OCI-LY3 (cell line): ENCODE results near the gene PDGFA.

Source experiments
- H2AFZ ChIP-seq: fragments of 200-600, 300-600 bp; shearing (Covaris generic); 2 replicates; pipeline ENCODE4 v1.6.0; 2014; ENCODE audit warnings: antibody characterized with exemption, low read depth, low read length
- H3K27ac ChIP-seq: fragments of 200-600, 300-600 bp; sonication (generic); 2 replicates; pipeline ENCODE4 v1.5.1; 2014; ENCODE audit warnings: mild to moderate bottlenecking, low read length, moderate library complexity, mixed read lengths
- H3K27me3 ChIP-seq: fragments of 200-600, 300-600 bp; sonication (generic); 2 replicates; pipeline ENCODE4 v1.6.1; 2014; ENCODE audit warnings: low read depth, low read length, mixed read lengths
- H3K36me3 ChIP-seq: fragments of 200-600, 300-600 bp; sonication (generic); replicated peaks from 2 replicates; pipeline ENCODE3; 2014; ENCODE audit warnings: low read depth, low read length, mixed read lengths
- H3K4me1 ChIP-seq: fragments of 300-600, 200-600 bp; sonication (generic); 2 replicates; pipeline ENCODE4 v1.6.1; 2014; ENCODE audit warnings: low read length, mixed read lengths
- H3K4me2 ChIP-seq: fragments of 200-600, 300-600 bp; sonication (generic); 2 replicates; pipeline ENCODE4 v1.6.1; 2014; ENCODE audit warnings: low read length, mixed read lengths
- H3K4me3 ChIP-seq: fragments of 300-600, 200-600 bp; sonication (generic); 2 replicates; pipeline ENCODE4 v1.5.1; 2014; ENCODE audit warnings: antibody characterized with exemption, mild to moderate bottlenecking, low read length, moderate library complexity
- H3K79me2 ChIP-seq: fragments of 300-600, 200-600 bp; shearing (Covaris generic); 2 replicates; pipeline ENCODE4 v1.6.1; 2014; ENCODE audit warnings: mild to moderate bottlenecking, low read length, mixed read lengths
- H3K9ac ChIP-seq: fragments of 300-600, 200-600 bp; shearing (Covaris generic); 2 replicates; pipeline ENCODE4 v1.6.0; 2014; ENCODE audit warnings: mild to moderate bottlenecking, low read length, moderate library complexity
- H3K9me3 ChIP-seq: fragments of 200-600, 300-600 bp; shearing (Covaris generic); 2 replicates; pipeline ENCODE4 v1.6.1; 2014; ENCODE audit warnings: low read length, mixed read lengths; ENCODE audit not compliant: insufficient read depth
- H4K20me1 ChIP-seq: fragments of 200-600, 300-600 bp; sonication (generic); 2 replicates; pipeline ENCODE4 v1.6.1; 2016; ENCODE audit warnings: low read length, mixed read lengths; ENCODE audit not compliant: insufficient read depth
- CTCF ChIP-seq: fragments of 200-600, 300-600 bp; sonication (generic); IDR thresholded peaks from 2 replicates; pipeline ENCODE4 v1.5.1; 2014; ENCODE audit warnings: antibody characterized with exemption, low read length, low read depth
- EZH2phosphoT487 ChIP-seq: fragments of 200-600 bp; shearing (Covaris generic); IDR thresholded peaks from 2 replicates; pipeline ENCODE4 v1.6.1; 2018; ENCODE audit warnings: antibody characterized with exemption, mixed run types, low read depth

Gene PDGFA

GRCh38 chr7:500521-501420 lies 18.9 kb downstream of the PDGFA start:
- no peaks in the 10 kb centered on the region for H4K20me1 ChIP-seq

GRCh38 chr7:499853-500485 lies 19.7 kb downstream of the PDGFA start:
- TF ChIP-seq EZH2phosphoT487 (no peak), CTCF (no peak)
- Histone ChIP-seq H3K36me3 (no peaks in the 10 kb centered on the region), H3K27me3 (no peaks in the 10 kb centered on the region), H2AFZ (no peak overlapping the region), H3K9me3 (no peaks in the 10 kb centered on the region), H3K4me1 (no peaks in the 10 kb centered on the region), H4K20me1 (no peaks in the 10 kb centered on the region), H3K79me2 (no peaks in the 10 kb centered on the region), H3K4me2 (no peak overlapping the region), H3K27ac (no peak overlapping the region), H3K9ac (no peak overlapping the region), H3K4me3 (no peak overlapping the region)

More at GRCh38 chr7:500521-501420, 18.9 kb downstream of the PDGFA start:
- Histone ChIP-seq H3K4me3 (no peak overlapping the region), H2AFZ (no peak overlapping the region), H3K27ac (no peak overlapping the region), H3K79me2 (no peaks in the 10 kb centered on the region), H3K9ac (no peak overlapping the region), H3K36me3 (no peaks in the 10 kb centered on the region), H3K27me3 (no peaks in the 10 kb centered on the region), H3K9me3 (no peaks in the 10 kb centered on the region), H3K4me2 (no peak overlapping the region), H3K4me1 (no peaks in the 10 kb centered on the region)
- TF ChIP-seq CTCF (no peak), EZH2phosphoT487 (no peak)

- TF ChIP-seq CTCF (no peak), EZH2phosphoT487 (no peak)
- Histone ChIP-seq H3K9me3 (no peaks in the 10 kb centered on the region), H3K79me2 (no peaks in the 10 kb centered on the region), H3K27ac (no peak overlapping the region), H2AFZ (no peak overlapping the region), H4K20me1 (no peaks in the 10 kb centered on the region), H3K4me2 (no peak overlapping the region), H3K4me1 (no peaks in the 10 kb centered on the region), H3K27me3 (no peaks in the 10 kb centered on the region), H3K9ac (no peak overlapping the region), H3K4me3 (no peak overlapping the region), H3K36me3 (no peaks in the 10 kb centered on the region)
These were observed 20.7 kb downstream of the PDGFA start for GRCh38 chr7:498678-499641.
